Spleen (tissue), 11 donors: ENCODE measurements around the gene WFDC11. TPM values are rescaled to one million over a fixed set of nuclear protein-coding genes. Genes with fewer than 3 reads are reported as not detected.

Experiments used
- DNase-seq: peaks from one replicate; pipeline ENCODE4 v3.0.0-alpha.2; 2020
- H3K27ac ChIP-seq, 8 donors: fragments of 200-600 bp; sonication (generic) in 7 of 8; 1 replicate in 4 of 8; 2 replicates in 4 of 8; pipeline versions ENCODE4 v1.5.0 to v1.8.0; 2016 to 2021; ENCODE audit warnings: inconsistent platforms in 4 of 8, mild to moderate bottlenecking in 4 of 8, moderate library complexity in 1 of 8
- H3K27me3 ChIP-seq, 7 donors: fragments of 200-600 bp; sonication (generic) in 6 of 7; replicated peaks in 1 of 7; 1 replicate in 4 of 7; 2 replicates in 3 of 7; pipeline versions ENCODE4 v1.5.0 to v1.8.0; 2016 to 2021; ENCODE audit warnings: inconsistent platforms in 3 of 7, mild to moderate bottlenecking in 1 of 7
- H3K36me3 ChIP-seq, 6 donors: fragments of 200-600 bp; sonication (generic) in 5 of 6; 1 replicate in 4 of 6; 2 replicates in 2 of 6; pipeline versions ENCODE4 v1.5.0 to v1.8.0; 2016 to 2021; ENCODE audit warnings: inconsistent platforms in 2 of 6
- H3K4me1 ChIP-seq, 6 donors: fragments of 200-600 bp; sonication (generic) in 5 of 6; 1 replicate in 3 of 6; 2 replicates in 3 of 6; pipeline versions ENCODE4 v1.5.0 to v1.8.0; 2016 to 2021; ENCODE audit warnings: inconsistent platforms in 3 of 6
- H3K4me3 ChIP-seq, 8 donors: fragments of 200-600 bp; sonication (generic) in 7 of 8; 1 replicate in 4 of 8; 2 replicates in 4 of 8; pipeline versions ENCODE4 v1.5.0 to v1.8.0; 2016 to 2021; ENCODE audit warnings: inconsistent platforms in 4 of 8, mild to moderate bottlenecking in 4 of 8, moderate library complexity in 2 of 8
- H3K9me3 ChIP-seq, 8 donors: fragments of 200-600 bp; sonication (generic) in 7 of 8; 1 replicate in 4 of 8; 2 replicates in 4 of 8; pipeline versions ENCODE4 v1.5.0 to v1.8.0; 2016 to 2021; ENCODE audit warnings: inconsistent platforms in 4 of 8
- POLR2A ChIP-seq, 3 donors: fragments of 450-650 bp; IDR thresholded peaks; one replicate each; pipeline ENCODE4 v1.5.1; 2017; ENCODE audit warnings: antibody characterized with exemption in 3 of 3, mild to moderate bottlenecking in 1 of 3
- POLR2AphosphoS5 ChIP-seq, 3 donors: sonication (generic); formaldehyde crosslinking; IDR thresholded peaks; one replicate each; pipeline ENCODE4 v1.5.1; 2017; ENCODE audit warnings: antibody characterized with exemption in 3 of 3
- WGBS, 5 donors: extraction: QIAGEN DNeasy Blood & Tissue Kit in 3 of 5; methylation state at CpG; one replicate each; pipeline versions ENCODE4 v1.1.5 to v1.1.7; 2013 to 2018; 5-methylcytosine and 5-hydroxymethylcytosine counted together
- intact Hi-C: fragments of 100-400 bp; cut with DNase I; formaldehyde crosslinking; loops from one replicate; pipeline ENCODE4 v1.15.0; 2023; ENCODE audit warnings: low total_unique reads
- microRNA-seq, 3 donors: library from miRNA; unstranded; fragments of <30 nt; microRNA quantifications; one replicate each; pipeline versions ENCODE4 to v1.1.0, GENCODE V29; 2019 to 2020
- polyA plus RNA-seq, 3 donors: library from polyadenylated mRNA; stranded (reverse); fragments of 200-250 nt; gene quantifications; one replicate each; pipeline ENCODE4 v1.2.1, GENCODE V29; 2013
- small RNA-seq, 4 donors: library from RNA; depleted of rRNA; stranded (forward); fragments of <200 nt; gene quantifications; one replicate each; pipeline ENCODE3, GENCODE V24; 2016
- total RNA-seq, 7 donors: library from RNA; depleted of rRNA in 3 of 7; stranded (reverse); fragments of >200 nt in 3 of 7; fragmentation: NEBNext Ultra II Directional in 4 of 7; extraction: Animal tissue kit (Norgen Biotek cat#: 25700) in 4 of 7; gene quantifications; one replicate each; pipeline versions ENCODE4 v1.1.0 to v1.2.1, GENCODE V29; 2016 to 2021
- TF ChIP-seq, protein P1 (sequence below), 11 experiments: fragments of 200-600 bp in 7 of 11; fragments of 450-650 bp in 4 of 11; sonication (generic) in 4 of 11; IDR thresholded peaks in 8 of 11; conservative IDR thresholded peaks in 3 of 11; 1 replicate in 7 of 11; 2 replicates in 4 of 11; pipeline versions ENCODE4 v1.4.0 to v1.8.0; 2016 to 2021; ENCODE audit warnings: antibody characterized with exemption in 11 of 11, inconsistent platforms in 4 of 11, mild to moderate bottlenecking in 1 of 11
- donor health status: healthy with polysubstance abuse.
- donor health status: DM: no; HTN: no; CAD: no; lungs with moderate emphysema.
- donor health status: DM: no; HTN: no; CAD: no.
- donor health status: Bipolar disorder and iron deficiency.
- donor health status: healthy.
- donor health status: DM: no; HTN: no; CAD: no.
- donor health status: DM: yes; HTN: yes; CAD: no.

The WFDC11 gene
- total and polyA plus RNA-seq, 10 donors = not detected

GRCh38 chr20:45612314-45612713 lies 57.7 kb downstream of the WFDC11 start:
- DNase-seq = no peak
- peaks cover 0 to 15% (median 0%) of the 10 kb centered on the region in 7 donors for H3K27me3 ChIP-seq
- intact Hi-C loops = no loop called here
- no peak for TF ChIP-seq POLR2AphosphoS5 (IDR thresholded peaks at IDR 0.05)
- no peak for TF ChIP-seq POLR2A (IDR thresholded peaks at IDR 0.05)
- TF ChIP-seq, protein P1, sequence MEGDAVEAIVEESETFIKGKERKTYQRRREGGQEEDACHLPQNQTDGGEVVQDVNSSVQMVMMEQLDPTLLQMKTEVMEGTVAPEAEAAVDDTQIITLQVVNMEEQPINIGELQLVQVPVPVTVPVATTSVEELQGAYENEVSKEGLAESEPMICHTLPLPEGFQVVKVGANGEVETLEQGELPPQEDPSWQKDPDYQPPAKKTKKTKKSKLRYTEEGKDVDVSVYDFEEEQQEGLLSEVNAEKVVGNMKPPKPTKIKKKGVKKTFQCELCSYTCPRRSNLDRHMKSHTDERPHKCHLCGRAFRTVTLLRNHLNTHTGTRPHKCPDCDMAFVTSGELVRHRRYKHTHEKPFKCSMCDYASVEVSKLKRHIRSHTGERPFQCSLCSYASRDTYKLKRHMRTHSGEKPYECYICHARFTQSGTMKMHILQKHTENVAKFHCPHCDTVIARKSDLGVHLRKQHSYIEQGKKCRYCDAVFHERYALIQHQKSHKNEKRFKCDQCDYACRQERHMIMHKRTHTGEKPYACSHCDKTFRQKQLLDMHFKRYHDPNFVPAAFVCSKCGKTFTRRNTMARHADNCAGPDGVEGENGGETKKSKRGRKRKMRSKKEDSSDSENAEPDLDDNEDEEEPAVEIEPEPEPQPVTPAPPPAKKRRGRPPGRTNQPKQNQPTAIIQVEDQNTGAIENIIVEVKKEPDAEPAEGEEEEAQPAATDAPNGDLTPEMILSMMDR (IDR thresholded peaks at IDR 0.05 in 8 of 11, conservative IDR thresholded peaks at IDR 0.05 in 3 of 11) = no peak
- peaks cover 0 to 5% (median under 1%) of the 10 kb centered on the region in 8 donors for H3K9me3 ChIP-seq
- H3K27ac ChIP-seq = peak overlapping the region in 1 of 8 donors; percentile 28
- H3K4me3 ChIP-seq = no peak overlapping the region
- no peaks in the 10 kb centered on the region for H3K4me1 ChIP-seq
- H3K36me3 ChIP-seq = no peaks in the 10 kb centered on the region

GRCh38 chr20:45611054-45611453 lies 59.0 kb downstream of the WFDC11 start:
- WGBS, 5 donors = 47 to 67% (median 62%) methylated on average over 4 of the region's 4 CpGs
- Histone ChIP-seq H3K4me1 (no peaks in the 10 kb centered on the region), H3K9me3 (peaks cover 0 to 15% (median 10%) of the 10 kb centered on the region in 8 donors), H3K27me3 (peaks cover 0 to 18% (median 0%) of the 10 kb centered on the region in 7 donors), H3K27ac (peak overlapping the region in 2 of 8 donors; percentile 28 to 34), H3K4me3 (no peak overlapping the region), H3K36me3 (no peaks in the 10 kb centered on the region)
- intact Hi-C loops = no loop called here
- TF ChIP-seq POLR2A (IDR thresholded peaks at IDR 0.05) (no peak), POLR2AphosphoS5 (IDR thresholded peaks at IDR 0.05) (no peak)
- TF ChIP-seq, protein P1 (IDR thresholded peaks at IDR 0.05 in 8 of 11, conservative IDR thresholded peaks at IDR 0.05 in 3 of 11) = no peak
- DNase-seq = no peak

DNA sequence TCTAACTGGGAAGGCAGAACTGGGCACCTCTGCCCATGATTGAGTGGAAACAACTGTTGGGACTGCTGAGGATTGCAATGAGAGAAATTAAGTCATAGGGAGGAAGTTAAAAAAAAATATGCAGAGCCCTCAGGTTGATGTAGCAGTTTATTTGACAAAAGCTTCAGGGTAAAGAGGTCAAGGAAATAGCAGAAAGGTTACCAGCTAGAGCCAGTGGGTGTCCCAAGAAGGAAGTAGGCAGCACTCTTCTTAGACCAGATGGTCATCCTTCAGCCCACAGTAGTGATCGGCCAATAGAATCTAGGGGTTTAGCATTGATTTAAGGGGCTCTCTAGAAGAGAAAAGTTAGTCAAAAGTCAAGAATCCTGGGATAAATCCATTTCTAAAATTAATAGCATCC lies 62.2 kb downstream of the WFDC11 start:
- Histone ChIP-seq H3K9me3 (peaks cover 0 to 28% (median 21%) of the 10 kb centered on the region in 8 donors), H3K36me3 (no peaks in the 10 kb centered on the region), H3K27ac (no peak overlapping the region), H3K4me3 (no peak overlapping the region), H3K4me1 (no peaks in the 10 kb centered on the region), H3K27me3 (peaks cover 0 to 29% (median 0%) of the 10 kb centered on the region in 7 donors)
- TF ChIP-seq POLR2AphosphoS5 (IDR thresholded peaks at IDR 0.05) (no peak), POLR2A (IDR thresholded peaks at IDR 0.05) (no peak)
- TF ChIP-seq, protein P1 (IDR thresholded peaks at IDR 0.05 in 8 of 11, conservative IDR thresholded peaks at IDR 0.05 in 3 of 11) = no peak
- DNase-seq = no peak
- WGBS, 5 donors = 83 to 100% (median 89%) methylated on average over 1 of the region's 1 CpG
- intact Hi-C loops = no loop called here

Small RNA genes within 50 kb of the gene (microRNA-seq; reads per million reads assigned to microRNA genes)
- 0 to 0.85 (median 0.72) reads per million in 3 donors for gene MIR3617

Small RNA genes within 50 kb of the gene (small RNA-seq; reads per million reads assigned to genes)
- 0 reads per million in 4 donors for gene MIR3617

Other genes with a start within 250 kb of the WFDC11 start
- under 1 TPM in 2 of 7 donors, not detected in 5; 0.74 to 0.79 TPM for gene WFDC2, start 200.5 kb downstream of the WFDC11 start, total RNA-seq
- gene WFDC2, start 200.5 kb downstream of the WFDC11 start, polyA plus RNA-seq = 1 to 10 TPM in 1 of 3 donors, under 1 TPM in 2; 0.35 to 1.5 (median 0.58) TPM
- gene SPINT3, start 154.6 kb downstream of the WFDC11 start, total RNA-seq = not detected
- gene SPINT3, start 154.6 kb downstream of the WFDC11 start, polyA plus RNA-seq = not detected
- not detected for gene WFDC6, start 130.8 kb downstream of the WFDC11 start, total RNA-seq
- gene WFDC6, start 130.8 kb downstream of the WFDC11 start, polyA plus RNA-seq = not detected
- not detected for gene EPPIN, start 122.8 kb downstream of the WFDC11 start, total RNA-seq
- under 1 TPM in 1 of 3 donors, not detected in 2; 0.10 TPM for gene EPPIN, start 122.8 kb downstream of the WFDC11 start, polyA plus RNA-seq
- gene WFDC8, start 91.0 kb downstream of the WFDC11 start, total RNA-seq = not detected
- gene WFDC8, start 91.0 kb downstream of the WFDC11 start, polyA plus RNA-seq = not detected
- gene WFDC10A, start 40.5 kb downstream of the WFDC11 start, total RNA-seq = not detected
- not detected for gene WFDC10A, start 40.5 kb downstream of the WFDC11 start, polyA plus RNA-seq
- gene WFDC9, start 39.0 kb downstream of the WFDC11 start, total RNA-seq = not detected
- not detected for gene WFDC9, start 39.0 kb downstream of the WFDC11 start, polyA plus RNA-seq
- not detected for gene WFDC13, start 31.8 kb upstream of the WFDC11 start, total RNA-seq
- gene WFDC13, start 31.8 kb upstream of the WFDC11 start, polyA plus RNA-seq = not detected
- not detected for gene WFDC10B, start 34.8 kb upstream of the WFDC11 start, total RNA-seq
- gene WFDC10B, start 34.8 kb upstream of the WFDC11 start, polyA plus RNA-seq = not detected
- gene SPINT4, start 52.1 kb upstream of the WFDC11 start, total RNA-seq = not detected
- not detected for gene SPINT4, start 52.1 kb upstream of the WFDC11 start, polyA plus RNA-seq
- gene WFDC3, start 121.6 kb upstream of the WFDC11 start, total RNA-seq = not detected
- gene WFDC3, start 121.6 kb upstream of the WFDC11 start, polyA plus RNA-seq = 1 to 10 TPM in 1 of 3 donors, under 1 TPM in 2; 0.70 to 1.2 (median 0.89) TPM
- 10 to 100 TPM; 21.0 to 39.3 (median 29.6) TPM for gene DNTTIP1, start 121.7 kb upstream of the WFDC11 start, total RNA-seq
- 10 to 100 TPM; 31.8 to 34.7 (median 32.5) TPM for gene DNTTIP1, start 121.7 kb upstream of the WFDC11 start, polyA plus RNA-seq
- 10 to 100 TPM in 4 of 7 donors, 1 to 10 TPM in 3; 3.0 to 22.2 (median 12.3) TPM for gene UBE2C, start 142.4 kb upstream of the WFDC11 start, total RNA-seq
- gene UBE2C, start 142.4 kb upstream of the WFDC11 start, polyA plus RNA-seq = 10 to 100 TPM; 11.4 to 56.4 (median 19.7) TPM
- gene TNNC2, start 157.1 kb upstream of the WFDC11 start, total RNA-seq = under 1 TPM in 2 of 7 donors, not detected in 5; 0.54 to 0.89 TPM
- gene TNNC2, start 157.1 kb upstream of the WFDC11 start, polyA plus RNA-seq = 1 to 10 TPM; 1.4 to 3.4 (median 1.9) TPM
- 10 to 100 TPM in 6 of 7 donors, 1 to 10 TPM in 1; 8.8 to 32.4 (median 20.0) TPM for gene SNX21, start 163.6 kb upstream of the WFDC11 start, total RNA-seq
- 10 to 100 TPM in 2 of 3 donors, 1 to 10 TPM in 1; 6.3 to 15.8 (median 15.7) TPM for gene SNX21, start 163.6 kb upstream of the WFDC11 start, polyA plus RNA-seq
- gene ACOT8, start 187.2 kb upstream of the WFDC11 start, total RNA-seq = 10 to 100 TPM; 19.4 to 37.4 (median 24.7) TPM
- gene ACOT8, start 187.2 kb upstream of the WFDC11 start, polyA plus RNA-seq = 10 to 100 TPM; 28.1 to 36.7 (median 34.2) TPM
- 1 to 10 TPM; 4.4 to 7.1 (median 5.4) TPM for gene ZSWIM3, start 187.4 kb upstream of the WFDC11 start, total RNA-seq
- gene ZSWIM3, start 187.4 kb upstream of the WFDC11 start, polyA plus RNA-seq = 1 to 10 TPM; 3.1 to 4.2 (median 3.5) TPM
- gene ZSWIM1, start 211.0 kb upstream of the WFDC11 start, total RNA-seq = 10 to 100 TPM in 6 of 7 donors, 1 to 10 TPM in 1; 8.5 to 16.1 (median 11.1) TPM
- gene ZSWIM1, start 211.0 kb upstream of the WFDC11 start, polyA plus RNA-seq = 1 to 10 TPM; 3.7 to 5.5 (median 3.9) TPM
- gene SPATA25, start 217.4 kb upstream of the WFDC11 start, total RNA-seq = 10 to 100 TPM in 1 of 7 donors, 1 to 10 TPM in 6; 1.5 to 11.5 (median 4.0) TPM
- 1 to 10 TPM in 1 of 3 donors, under 1 TPM in 2; 0.41 to 3.1 (median 0.46) TPM for gene SPATA25, start 217.4 kb upstream of the WFDC11 start, polyA plus RNA-seq
- 10 to 100 TPM in 2 of 7 donors, 1 to 10 TPM in 5; 3.3 to 19.4 (median 6.4) TPM for gene NEURL2, start 221.0 kb upstream of the WFDC11 start, total RNA-seq
- gene NEURL2, start 221.0 kb upstream of the WFDC11 start, polyA plus RNA-seq = 1 to 10 TPM; 2.7 to 4.4 (median 3.5) TPM
- gene CTSA, start 221.1 kb upstream of the WFDC11 start, total RNA-seq = 100 to 1,000 TPM; 162 to 203 (median 183) TPM
- gene CTSA, start 221.1 kb upstream of the WFDC11 start, polyA plus RNA-seq = 100 to 1,000 TPM in 1 of 3 donors, 10 to 100 TPM in 2; 56.6 to 105 (median 65.8) TPM
- gene PLTP, start 241.9 kb upstream of the WFDC11 start, total RNA-seq = 100 to 1,000 TPM in 2 of 7 donors, 10 to 100 TPM in 5; 19.2 to 430 (median 46.7) TPM
- gene PLTP, start 241.9 kb upstream of the WFDC11 start, polyA plus RNA-seq = 10 to 100 TPM in 2 of 3 donors, 1 to 10 TPM in 1; 7.5 to 58.2 (median 16.7) TPM